Fibroblast of lung (primary cell): ENCODE data around the gene S1PR2.

Source experiments
- CTCF ChIP-seq, 2 donors: IDR thresholded peaks in 1 of 2; conservative IDR thresholded peaks in 1 of 2; 1 replicate in 1 of 2; 2 replicates in 1 of 2; pipeline ENCODE4 v1.5.1; 2011 to 2012; ENCODE audit warnings: low read length in 2 of 2, control low read depth in 1 of 2, inconsistent platforms in 1 of 2, low read depth in 1 of 2, mild to moderate bottlenecking in 1 of 2
- EZH2 ChIP-seq: IDR thresholded peaks from 2 replicates; pipeline ENCODE4 v1.5.1; 2012; ENCODE audit warnings: low read length, control low read depth, mild to moderate bottlenecking; ENCODE audit errors: missing control alignments

GRCh38 chr19:10182847-10183246 lies 48.3 kb downstream of the S1PR2 start:
- TF ChIP-seq CTCF (conservative IDR thresholded peaks at IDR 0.05 in 1 of 2, IDR thresholded peaks at IDR 0.05 in 1 of 2; ENCODE audit: low read depth in 1 of 2, low read length in 2 of 2) (no peak), EZH2 (no peak)
